Sigmoid colon (tissue), 4 donors: ENCODE results near the gene SESN1.

Experiments
- POLR2A ChIP-seq, 2 donors: fragments of 450-650 bp; IDR thresholded peaks; one replicate each; pipeline ENCODE4 v1.6.1; 2016; ENCODE audit warnings: antibody characterized with exemption in 2 of 2, mild to moderate bottlenecking in 2 of 2, moderate library complexity in 2 of 2
- POLR2AphosphoS5 ChIP-seq, 4 donors: sonication (generic); formaldehyde crosslinking; IDR thresholded peaks; one replicate each; pipeline ENCODE4 v1.6.1; 2017; ENCODE audit warnings: antibody characterized with exemption in 4 of 4
- TF ChIP-seq, protein P1 (sequence below), 4 experiments: fragments of 450-650 bp in 3 of 4; fragments of 200-600 bp in 1 of 4; IDR thresholded peaks; one replicate each; pipeline ENCODE4 v1.5.1; 2016 to 2019; ENCODE audit warnings: antibody characterized with exemption in 4 of 4, mild to moderate bottlenecking in 3 of 4, moderate library complexity in 2 of 4

DNA sequence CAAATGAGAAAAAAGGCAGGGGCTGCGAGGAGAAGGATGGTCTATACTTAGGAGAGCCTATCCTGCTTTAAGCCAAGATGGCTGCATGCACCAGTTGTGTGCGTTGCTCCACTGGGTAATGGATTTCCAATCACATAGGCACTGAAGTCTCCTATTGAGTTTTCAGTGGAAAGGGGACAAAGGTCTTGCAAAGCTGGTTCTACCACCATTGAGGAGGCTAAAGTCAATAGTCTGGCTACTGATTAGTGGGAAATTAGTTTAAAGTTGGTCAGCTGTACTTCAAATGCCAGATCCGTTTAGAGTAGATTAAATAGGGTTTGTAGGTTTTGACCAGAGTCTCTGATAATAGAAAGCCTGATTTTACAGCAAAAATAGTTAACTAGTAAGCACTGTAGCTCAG is 104.9 kb downstream of the SESN1 start:
- TF ChIP-seq POLR2AphosphoS5 (IDR thresholded peaks at IDR 0.05) = peak in 1 of 4 donors; percentile 9
- no peak for TF ChIP-seq POLR2A (IDR thresholded peaks at IDR 0.05)
- TF ChIP-seq, protein P1, sequence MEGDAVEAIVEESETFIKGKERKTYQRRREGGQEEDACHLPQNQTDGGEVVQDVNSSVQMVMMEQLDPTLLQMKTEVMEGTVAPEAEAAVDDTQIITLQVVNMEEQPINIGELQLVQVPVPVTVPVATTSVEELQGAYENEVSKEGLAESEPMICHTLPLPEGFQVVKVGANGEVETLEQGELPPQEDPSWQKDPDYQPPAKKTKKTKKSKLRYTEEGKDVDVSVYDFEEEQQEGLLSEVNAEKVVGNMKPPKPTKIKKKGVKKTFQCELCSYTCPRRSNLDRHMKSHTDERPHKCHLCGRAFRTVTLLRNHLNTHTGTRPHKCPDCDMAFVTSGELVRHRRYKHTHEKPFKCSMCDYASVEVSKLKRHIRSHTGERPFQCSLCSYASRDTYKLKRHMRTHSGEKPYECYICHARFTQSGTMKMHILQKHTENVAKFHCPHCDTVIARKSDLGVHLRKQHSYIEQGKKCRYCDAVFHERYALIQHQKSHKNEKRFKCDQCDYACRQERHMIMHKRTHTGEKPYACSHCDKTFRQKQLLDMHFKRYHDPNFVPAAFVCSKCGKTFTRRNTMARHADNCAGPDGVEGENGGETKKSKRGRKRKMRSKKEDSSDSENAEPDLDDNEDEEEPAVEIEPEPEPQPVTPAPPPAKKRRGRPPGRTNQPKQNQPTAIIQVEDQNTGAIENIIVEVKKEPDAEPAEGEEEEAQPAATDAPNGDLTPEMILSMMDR (IDR thresholded peaks at IDR 0.05) = no peak
